ENCODE measurements around the gene ITGB1BP2. TPM values are rescaled to one million over a fixed set of nuclear protein-coding genes. Genes with fewer than 3 reads are reported as not detected.
"Not testable (repeated sequence)": the region's sequence is repeated elsewhere in the genome, so short reads cannot be mapped to it uniquely, and the experiment has no call there.

The ITGB1BP2 gene
- total RNA-seq, 2 donors from 2014 or later: 1.6 to 2.4 TPM

DNA sequence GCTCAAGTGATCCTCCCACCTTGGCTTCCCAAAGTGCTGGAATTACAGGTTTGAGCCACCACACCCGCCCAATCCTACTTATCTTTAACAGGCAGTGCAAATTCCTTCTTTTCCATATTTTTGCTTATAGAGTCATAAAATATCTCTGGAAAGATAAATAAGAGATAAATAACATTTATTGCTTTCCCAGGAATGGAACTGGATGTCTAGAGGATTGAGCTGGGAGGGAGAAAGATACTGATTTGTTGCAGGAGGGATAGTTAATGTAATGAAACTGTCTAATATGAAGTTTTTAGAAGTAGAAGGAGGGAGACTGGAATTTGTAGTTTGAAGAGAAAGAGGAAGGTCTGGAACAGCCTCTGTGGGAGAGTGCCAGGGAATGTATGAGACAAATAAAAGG, 20.2 kb downstream of the ITGB1BP2 start:
- no peaks in the 10 kb centered on the region for H3K9me3 ChIP-seq (ENCODE audit: control insufficient read depth, low read length, poor library complexity, severe bottlenecking)
- no peak for ATAC-seq
- DNase-seq: no peak
- Mint-ChIP-seq H3K4me3 (no peak overlapping the region), H3K27ac (no peak overlapping the region), H3K27me3 (no peaks in the 10 kb centered on the region), H3K36me3 (ENCODE audit: low read depth) (peaks cover 2% of the 10 kb centered on the region), H3K4me1 (peaks cover 2% of the 10 kb centered on the region)

DNA sequence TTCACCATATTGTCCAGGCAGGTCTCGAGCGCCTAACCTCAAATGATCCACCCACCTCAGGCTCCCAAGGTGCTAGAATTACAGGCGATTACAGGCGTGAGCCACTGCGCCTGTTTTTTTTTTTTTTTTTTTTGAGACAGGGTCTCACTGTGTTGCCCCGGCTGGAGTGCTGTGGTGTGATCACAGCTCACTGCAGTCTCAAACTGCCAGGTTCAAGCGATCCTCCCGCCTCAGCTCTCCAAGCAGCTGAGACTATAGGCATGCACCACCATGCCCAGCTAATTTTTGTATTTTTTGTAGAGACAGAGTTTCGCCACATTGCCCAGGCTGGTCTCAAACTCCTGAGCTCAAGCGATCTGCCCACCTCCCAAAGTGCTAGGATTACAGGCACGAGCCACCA, 22.9 kb downstream of the ITGB1BP2 start:
- H3K4me1 Mint-ChIP-seq; H3K36me3 Mint-ChIP-seq (ENCODE audit: low read depth); H3K4me3 Mint-ChIP-seq; DNase-seq; H3K27ac Mint-ChIP-seq; H3K9me3 ChIP-seq (ENCODE audit: control insufficient read depth, low read length, poor library complexity, severe bottlenecking); H3K27me3 Mint-ChIP-seq; ATAC-seq: not testable (repeated sequence)

DNA sequence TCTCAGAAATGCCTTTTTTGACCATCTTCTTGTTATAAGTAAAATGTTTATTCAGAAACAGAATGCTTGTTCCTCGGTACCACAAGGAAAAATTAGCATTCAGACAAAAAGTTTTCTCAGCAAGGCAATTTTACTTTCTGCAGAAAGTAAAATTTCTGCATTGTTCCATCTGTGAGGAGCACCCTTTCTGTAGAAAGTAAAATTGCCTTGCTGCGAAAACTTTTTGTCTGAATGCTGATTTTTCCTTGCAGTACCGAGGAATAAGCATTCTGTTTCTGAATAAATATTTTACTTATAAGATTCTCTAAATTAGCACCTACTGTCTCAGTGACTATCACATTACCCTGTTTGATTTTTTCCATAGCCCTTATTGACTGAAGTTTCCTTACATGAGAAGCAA, 24.8 kb downstream of the ITGB1BP2 start:
- H3K4me3 Mint-ChIP-seq: no peak overlapping the region
- no peak overlapping the region for H3K27ac Mint-ChIP-seq
- peaks cover 2% of the 10 kb centered on the region for H3K36me3 Mint-ChIP-seq (ENCODE audit: low read depth)
- ATAC-seq (no peak), DNase-seq (no peak)
- H3K27me3 Mint-ChIP-seq: no peaks in the 10 kb centered on the region
- no peaks in the 10 kb centered on the region for H3K9me3 ChIP-seq (ENCODE audit: control insufficient read depth, low read length, poor library complexity, severe bottlenecking)
- H3K4me1 Mint-ChIP-seq: peaks cover 2% of the 10 kb centered on the region

DNA sequence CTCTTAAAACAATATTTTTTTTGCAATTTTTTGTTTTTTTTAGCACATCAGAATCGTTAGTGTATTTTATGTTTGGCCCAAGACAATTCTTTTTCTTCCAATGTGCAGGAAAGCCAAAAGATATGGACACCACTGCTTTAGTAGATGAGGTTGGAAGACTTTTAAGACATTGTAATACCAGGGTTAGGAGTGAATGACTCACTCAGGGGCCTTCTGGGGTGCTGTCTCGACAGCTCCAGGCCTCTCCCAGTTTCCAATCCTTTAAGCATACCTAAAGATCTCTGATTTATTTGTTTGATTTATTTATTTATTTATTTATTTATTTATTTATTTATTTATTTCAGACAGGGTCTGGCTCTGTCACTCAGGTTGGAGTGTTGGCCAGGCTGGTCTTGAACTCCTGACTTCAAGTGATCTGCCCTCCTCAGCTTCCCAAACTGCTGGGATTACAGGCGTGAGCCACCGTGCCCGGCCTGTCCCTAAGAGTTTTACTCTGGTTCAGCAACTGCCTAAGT, 47.7 kb downstream of the ITGB1BP2 start:
- not testable (repeated sequence) for H3K9me3 ChIP-seq (ENCODE audit: control insufficient read depth, low read length, poor library complexity, severe bottlenecking); H3K36me3 Mint-ChIP-seq (ENCODE audit: low read depth); ATAC-seq; H3K4me3 Mint-ChIP-seq; H3K27me3 Mint-ChIP-seq; H3K4me1 Mint-ChIP-seq; H3K27ac Mint-ChIP-seq; DNase-seq

DNA sequence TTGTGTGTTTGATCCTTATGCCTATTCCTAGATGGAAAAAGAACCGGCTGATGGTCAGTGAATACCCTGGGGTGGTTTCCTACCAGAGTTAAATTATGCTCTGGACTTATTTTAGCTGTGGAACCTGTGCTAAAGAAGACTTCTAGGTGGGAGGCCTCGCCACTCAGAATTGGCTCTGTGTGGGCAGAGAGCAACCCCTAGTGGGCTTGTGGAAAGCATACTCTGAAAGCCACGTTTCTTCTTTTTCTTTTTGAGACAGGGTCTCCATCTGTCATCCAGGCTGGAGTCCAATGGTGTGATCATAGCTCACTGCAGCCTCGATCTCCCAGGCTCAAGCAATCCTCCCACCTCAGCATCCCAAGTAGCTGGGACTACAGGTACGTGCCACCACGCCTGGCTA, 48.3 kb downstream of the ITGB1BP2 start:
- H3K27ac Mint-ChIP-seq; H3K36me3 Mint-ChIP-seq (ENCODE audit: low read depth); H3K4me3 Mint-ChIP-seq; H3K9me3 ChIP-seq (ENCODE audit: control insufficient read depth, low read length, poor library complexity, severe bottlenecking); H3K27me3 Mint-ChIP-seq; DNase-seq; H3K4me1 Mint-ChIP-seq; ATAC-seq: not testable (repeated sequence)

DNA sequence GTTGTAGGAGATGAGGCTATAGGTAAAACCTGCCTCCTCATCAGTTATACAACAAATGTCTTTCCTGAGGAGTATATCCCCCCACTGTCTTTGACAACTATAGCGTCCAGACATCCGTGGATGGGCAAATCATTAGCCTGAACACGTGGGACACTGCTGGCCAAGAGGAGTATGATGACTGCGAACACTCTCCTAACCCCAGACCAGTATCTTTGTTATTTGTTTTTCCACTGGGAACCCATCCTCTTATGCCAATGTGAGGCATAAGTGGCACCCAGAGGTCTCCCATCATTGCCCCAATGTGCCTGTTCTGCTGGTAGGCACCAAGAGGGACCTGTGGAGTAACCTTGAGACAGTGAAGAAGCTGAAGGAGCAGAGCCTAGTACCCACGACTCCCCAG, 50.9 kb downstream of the ITGB1BP2 start:
- peak overlapping the region; percentile 74 for H3K27ac Mint-ChIP-seq
- ATAC-seq; H3K36me3 Mint-ChIP-seq (ENCODE audit: low read depth): not testable (repeated sequence)

More for the DNA sequence above, 50.9 kb downstream of the ITGB1BP2 start:
- not testable (repeated sequence) for H3K27me3 Mint-ChIP-seq; DNase-seq; H3K4me1 Mint-ChIP-seq; H3K9me3 ChIP-seq (ENCODE audit: control insufficient read depth, low read length, poor library complexity, severe bottlenecking); H3K4me3 Mint-ChIP-seq

Other genes starting within 250 kb of the ITGB1BP2 start
- gene SNX12, start 233.4 kb upstream of the ITGB1BP2 start, total RNA-seq: 10 to 100 TPM; 32.4 to 35.4 TPM
- 10 to 100 TPM; 23.4 to 40.1 TPM for gene FOXO4, start 205.9 kb upstream of the ITGB1BP2 start, total RNA-seq
- gene CXorf65, start 195.0 kb upstream of the ITGB1BP2 start, total RNA-seq: 10 to 100 TPM; 57.7 to 68.3 TPM
- 100 to 1,000 TPM; 347 to 400 TPM for gene IL2RG, start 190.2 kb upstream of the ITGB1BP2 start, total RNA-seq
- 10 to 100 TPM; 66.2 to 79.2 TPM for gene MED12, start 183.2 kb upstream of the ITGB1BP2 start, total RNA-seq
- 1 to 10 TPM; 2.9 to 4.2 TPM for gene NLGN3, start 156.9 kb upstream of the ITGB1BP2 start, total RNA-seq
- gene GJB1, start 78.5 kb upstream of the ITGB1BP2 start, total RNA-seq: not detected
- gene ZMYM3, start 47.6 kb upstream of the ITGB1BP2 start, total RNA-seq: 10 to 100 TPM; 15.2 to 18.1 TPM
- 100 to 1,000 TPM; 404 to 406 TPM for gene NONO, start 18.1 kb upstream of the ITGB1BP2 start, total RNA-seq
- gene TAF1, start 64.6 kb downstream of the ITGB1BP2 start, total RNA-seq: 10 to 100 TPM; 52.9 to 62.5 TPM
- 100 to 1,000 TPM; 423 to 453 TPM for gene OGT, start 231.4 kb downstream of the ITGB1BP2 start, total RNA-seq

Measured in T-helper 17 cell (primary cell).